Transverse colon (tissue), 4 donors: ENCODE data around the gene CDK9.

Experiments
- CTCF ChIP-seq, 5 experiments: fragments of 200-600 bp in 3 of 5; fragments of 450-650 bp in 2 of 5; sonication (generic) in 3 of 5; IDR thresholded peaks; 1 replicate in 2 of 5; 2 replicates in 3 of 5; pipeline ENCODE4 v1.5.1; 2016 to 2017; ENCODE audit warnings: antibody characterized with exemption in 5 of 5, inconsistent platforms in 3 of 5, mild to moderate bottlenecking in 2 of 5, moderate library complexity in 1 of 5
- EP300 ChIP-seq: sonication (generic); formaldehyde crosslinking; IDR thresholded peaks from one replicate; pipeline ENCODE4 v1.6.1; 2017; ENCODE audit warnings: antibody characterized with exemption, low read depth
- POLR2A ChIP-seq: fragments of 450-650 bp; IDR thresholded peaks from one replicate; pipeline ENCODE4 v1.6.1; 2016; ENCODE audit warnings: antibody characterized with exemption, mild to moderate bottlenecking, moderate library complexity
- POLR2AphosphoS5 ChIP-seq, 3 donors: sonication (generic); formaldehyde crosslinking; IDR thresholded peaks; one replicate each; pipeline ENCODE4 v1.6.1; 2016; ENCODE audit warnings: antibody characterized with exemption in 3 of 3

DNA sequence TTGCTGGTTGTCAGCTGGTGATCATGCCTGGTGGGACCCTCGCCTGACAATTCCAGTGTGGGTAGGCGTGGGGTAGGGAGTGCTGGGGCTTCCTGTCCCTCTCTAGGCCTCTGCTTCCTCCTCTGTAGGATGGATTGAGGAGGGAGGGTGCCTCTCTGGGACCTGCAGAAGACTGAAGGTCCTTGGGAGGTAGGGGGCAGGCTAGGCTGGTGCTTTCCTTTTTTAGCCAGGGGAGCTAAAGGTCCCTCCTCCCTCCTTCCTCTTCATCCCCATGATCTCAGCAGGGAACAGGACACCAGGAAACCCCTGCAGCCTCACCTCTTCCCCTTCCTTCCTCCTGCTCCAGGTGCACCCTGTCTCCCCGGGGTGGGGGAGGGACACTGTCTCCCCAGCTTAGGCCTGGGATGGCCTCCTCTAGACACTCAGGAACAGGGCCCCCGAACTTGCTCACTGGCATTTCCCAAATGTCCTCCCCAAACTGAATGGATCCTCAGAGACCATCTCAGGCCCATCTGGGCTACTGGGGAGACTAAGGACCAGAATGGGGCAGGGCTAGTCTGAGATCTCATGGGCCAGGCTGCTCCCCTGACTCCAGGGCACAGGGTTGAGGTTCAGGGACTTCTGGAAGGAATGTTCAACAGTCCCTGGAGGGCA, 15.8 kb upstream of the CDK9 start:
- no peak for TF ChIP-seq POLR2A
- no peak for TF ChIP-seq POLR2AphosphoS5 (IDR thresholded peaks at IDR 0.05)
- no peak for TF ChIP-seq CTCF (IDR thresholded peaks at IDR 0.05)
- TF ChIP-seq EP300: no peak
